ENCODE measurements around the gene TRIM4. TPM values are rescaled to one million over a fixed set of nuclear protein-coding genes. Genes with fewer than 3 reads are reported as not detected.

Gene TRIM4, protein sequence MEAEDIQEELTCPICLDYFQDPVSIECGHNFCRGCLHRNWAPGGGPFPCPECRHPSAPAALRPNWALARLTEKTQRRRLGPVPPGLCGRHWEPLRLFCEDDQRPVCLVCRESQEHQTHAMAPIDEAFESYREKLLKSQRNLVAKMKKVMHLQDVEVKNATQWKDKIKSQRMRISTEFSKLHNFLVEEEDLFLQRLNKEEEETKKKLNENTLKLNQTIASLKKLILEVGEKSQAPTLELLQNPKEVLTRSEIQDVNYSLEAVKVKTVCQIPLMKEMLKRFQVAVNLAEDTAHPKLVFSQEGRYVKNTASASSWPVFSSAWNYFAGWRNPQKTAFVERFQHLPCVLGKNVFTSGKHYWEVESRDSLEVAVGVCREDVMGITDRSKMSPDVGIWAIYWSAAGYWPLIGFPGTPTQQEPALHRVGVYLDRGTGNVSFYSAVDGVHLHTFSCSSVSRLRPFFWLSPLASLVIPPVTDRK
- total RNA-seq: 32.7 and 33.8 TPM in 2 replicates

GRCh38 chr7:99918959-99919813 is at the start of gene TRIM4:
TRIM4 (minus strand) TSS chr7:99919530; CDS start chr7:99919401, 129 bp downstream.

DNA sequence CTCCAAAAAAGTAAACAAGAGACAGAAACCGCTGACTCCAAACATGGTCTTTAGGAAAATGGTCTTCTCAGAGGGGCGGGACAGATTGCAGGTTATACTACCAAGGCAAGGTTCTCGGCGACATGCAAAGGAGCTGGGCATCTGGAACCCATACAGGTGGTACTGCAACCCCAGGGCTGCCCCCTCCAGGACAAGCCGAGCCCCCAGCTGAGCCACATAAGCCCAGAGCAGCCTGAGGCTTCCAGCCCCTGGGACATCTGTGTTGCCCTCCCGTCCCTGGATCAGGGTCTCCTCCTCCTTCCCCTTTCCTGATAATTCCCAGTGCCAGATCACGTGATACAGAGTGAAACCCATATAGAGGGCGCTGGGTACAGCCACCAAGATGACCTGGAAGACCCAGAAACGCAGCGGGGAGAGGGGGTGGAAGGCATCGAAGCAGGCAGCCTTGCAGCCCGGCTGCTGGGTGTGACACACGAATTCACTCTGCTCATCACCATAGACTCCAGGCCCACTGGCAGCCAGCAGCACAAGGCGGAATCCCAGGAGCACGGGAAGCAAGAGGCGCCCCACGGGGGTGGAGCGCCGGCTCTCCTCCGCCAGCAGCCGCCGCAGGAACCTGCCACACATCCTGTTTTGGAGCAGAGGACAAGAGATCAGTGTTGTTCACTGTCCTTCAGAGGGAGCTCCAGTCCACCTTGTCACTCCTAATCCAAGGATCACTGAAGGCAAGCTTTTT is 9.8 kb upstream of the TRIM4 start, which contains the start of gene GJC3:
Gene GJC3, minus strand, starts transcription at position 627 of the 736 bp plus-strand sequence. Its CDS starts 0 bp downstream, at position 627.

GRCh38 chr7:99876933-99877332 is 42.4 kb downstream of the TRIM4 start, which contains the start of gene OR2AE1:
OR2AE1 (minus strand) TSS chr7:99877033; CDS start chr7:99877033, 0 bp downstream.

Other genes starting within 250 kb of the TRIM4 start
- not detected in 2 replicates for gene CYP3A5, start 239.5 kb downstream of the TRIM4 start, total RNA-seq
- gene CYP3A7, start 184.3 kb downstream of the TRIM4 start, total RNA-seq: not detected in 2 replicates
- not detected in 2 replicates for gene CYP3A4, start 135.3 kb downstream of the TRIM4 start, total RNA-seq
- not detected in 2 replicates for gene CYP3A43, start 91.5 kb downstream of the TRIM4 start, total RNA-seq
- gene OR2AE1, start 42.5 kb downstream of the TRIM4 start, total RNA-seq: 0.25 TPM in 1 of 2 replicates, not detected in the other
- not detected in 2 replicates for gene GJC3, start 10.1 kb upstream of the TRIM4 start, total RNA-seq
- gene AZGP1, start 56.5 kb upstream of the TRIM4 start, total RNA-seq: 1.3 and 2.1 TPM in 2 replicates
- 31.2 and 34.4 TPM in 2 replicates for gene ZKSCAN1, start 96.1 kb upstream of the TRIM4 start, total RNA-seq
- gene ZSCAN21, start 130.2 kb upstream of the TRIM4 start, total RNA-seq: 8.4 and 9.9 TPM in 2 replicates
- 9.7 and 14.7 TPM in 2 replicates for gene ZNF3, start 162.2 kb upstream of the TRIM4 start, total RNA-seq
- gene COPS6, start 169.4 kb upstream of the TRIM4 start, total RNA-seq: 38.5 and 41.9 TPM in 2 replicates
- gene MCM7, start 181.9 kb upstream of the TRIM4 start, total RNA-seq: 11.0 and 17.1 TPM in 2 replicates
- gene AP4M1, start 182.1 kb upstream of the TRIM4 start, total RNA-seq: 17.2 and 18.4 TPM in 2 replicates
- 29.0 and 44.7 TPM in 2 replicates for gene TAF6, start 199.8 kb upstream of the TRIM4 start, total RNA-seq
- 15.3 and 16.2 TPM in 2 replicates for gene CNPY4, start 200.1 kb upstream of the TRIM4 start, total RNA-seq
- gene MBLAC1, start 207.4 kb upstream of the TRIM4 start, total RNA-seq: 4.6 and 5.7 TPM in 2 replicates
- 117 and 132 TPM in 2 replicates for gene LAMTOR4, start 229.4 kb upstream of the TRIM4 start, total RNA-seq
- 4.0 and 4.5 TPM in 2 replicates for gene TRAPPC14, start 239.2 kb upstream of the TRIM4 start, total RNA-seq
- gene GAL3ST4, start 249.1 kb upstream of the TRIM4 start, total RNA-seq: 0.98 and 1.00 TPM in 2 replicates

All from cardiac ventricle fibroblast (primary cell).